CD4-positive, alpha-beta T cell treated with Interleukin-6 at 100 ng/mL for 8 hours (primary cell): Measurements from ENCODE around the gene RETN.

Source experiments
- DNase-seq: peaks from one replicate; pipeline ENCODE4 v3.0.0-alpha.2; 2020; ENCODE audit warnings: mixed read lengths, low spot score

The RETN gene

DNA sequence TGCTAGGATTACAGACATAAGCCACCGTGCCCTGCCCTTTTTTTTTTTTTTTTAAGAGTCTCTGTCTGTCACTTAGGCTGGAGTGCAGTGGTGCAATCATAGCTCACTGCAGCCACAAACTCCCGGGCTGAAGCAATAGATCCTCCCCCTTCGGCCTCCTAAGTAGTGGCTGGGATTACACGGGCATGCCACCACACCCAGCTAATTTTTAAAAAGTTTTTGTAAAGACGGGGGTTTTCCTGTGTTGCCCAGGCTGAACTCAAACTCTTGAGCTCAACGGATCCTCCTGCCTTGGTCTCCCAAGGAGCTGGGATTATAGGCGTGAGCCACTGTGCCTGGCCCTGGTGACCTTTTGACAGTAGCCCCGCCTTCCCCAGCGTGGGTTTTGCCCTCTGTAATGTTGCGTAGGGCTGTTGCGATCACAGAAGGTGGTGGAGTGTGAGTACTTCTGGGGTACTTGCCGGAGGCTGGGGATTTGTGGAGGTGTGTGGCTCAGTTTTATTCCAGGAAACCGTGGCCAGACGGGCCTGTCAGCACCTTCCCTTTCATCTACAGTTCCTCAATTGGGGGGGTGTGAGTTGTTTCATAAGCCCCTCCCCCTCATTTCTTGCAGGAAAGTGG, 11.6 kb upstream of the RETN start:
- no peak for DNase-seq

- peak; percentile 57 for DNase-seq
Observed at GRCh38 chr19:7658219-7658686, 10.6 kb upstream of the RETN start.

DNA sequence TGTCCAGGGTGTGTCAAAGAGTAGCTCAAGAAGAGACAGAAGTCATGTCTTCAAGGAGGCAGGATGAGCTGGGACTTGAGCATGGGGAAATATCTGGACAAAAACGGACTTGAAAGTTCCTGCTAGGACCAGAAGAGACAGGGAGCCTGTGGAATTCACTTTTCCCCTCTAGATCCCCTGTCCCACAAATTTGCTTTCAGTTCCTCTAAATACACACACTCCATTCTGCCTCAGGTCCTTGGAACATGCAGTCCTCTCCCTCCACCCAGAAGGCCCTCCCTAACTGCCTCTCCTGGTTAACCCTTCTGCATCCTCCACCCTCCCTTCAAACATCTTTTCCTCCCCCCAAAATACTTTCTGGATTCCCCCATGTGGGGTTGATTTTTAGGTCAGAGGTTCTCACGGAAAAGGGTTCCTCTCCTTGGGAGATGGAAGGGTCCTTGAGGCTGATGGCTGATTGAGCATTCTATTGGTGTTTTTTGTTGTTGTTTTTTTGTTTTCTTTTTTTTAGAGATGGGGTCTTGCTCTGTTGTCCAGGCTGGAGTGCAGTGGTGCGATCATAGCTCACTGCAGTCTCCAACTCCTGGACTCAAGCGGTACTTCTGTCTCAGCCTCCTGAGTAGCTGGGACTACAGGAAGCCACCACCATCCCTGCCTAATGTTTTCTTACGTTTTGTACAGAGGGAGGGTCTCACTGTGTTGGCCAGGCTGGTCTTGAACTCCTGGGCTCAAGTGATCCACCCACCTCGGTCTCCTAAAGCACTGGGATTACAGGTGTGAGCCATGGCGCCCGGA, 6.9 kb upstream of the RETN start:
- DNase-seq, result no peak

DNA sequence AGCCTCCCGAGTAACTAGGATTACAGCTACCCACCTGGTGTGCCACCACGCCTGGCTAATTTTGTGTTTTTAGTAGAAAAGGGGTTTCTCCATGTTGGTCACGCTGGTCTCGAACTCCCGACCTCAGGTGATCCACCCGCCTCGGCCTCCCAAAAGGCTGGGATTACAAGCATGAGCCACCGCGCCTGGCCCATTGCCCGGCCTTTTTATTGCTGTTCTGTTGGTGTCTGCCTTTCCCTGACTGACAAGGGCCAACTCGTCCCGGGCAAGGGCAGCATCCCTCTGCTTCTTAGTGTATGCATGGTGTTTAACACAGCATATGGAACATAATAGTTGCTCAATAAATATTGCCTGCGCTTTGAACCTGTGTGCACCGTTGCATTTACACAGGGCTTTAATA, 6.2 kb upstream of the RETN start:
- DNase-seq, result no peak

- no peak for DNase-seq
Observed at GRCh38 chr19:7663706-7664105, 5.1 kb upstream of the RETN start.

DNA sequence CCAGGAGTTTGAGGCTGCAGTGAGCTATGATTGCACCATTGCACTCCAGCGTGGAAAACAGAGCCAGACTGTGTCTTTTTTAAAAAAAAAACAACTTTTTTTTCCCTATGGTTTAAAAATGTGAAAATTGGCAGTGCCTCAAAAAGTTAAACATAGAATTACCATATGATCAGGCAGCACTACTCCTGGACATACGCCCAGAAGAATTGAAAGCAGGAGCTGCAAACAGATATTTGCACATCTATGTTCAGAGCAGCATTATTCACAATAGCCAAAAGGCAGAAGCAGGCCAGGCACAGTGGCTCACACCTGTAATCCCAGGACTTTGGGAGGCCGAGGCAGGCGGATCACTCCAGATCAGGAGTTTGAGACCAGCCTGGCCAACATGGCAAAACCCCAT, 3.8 kb upstream of the RETN start:
- no peak for DNase-seq

- DNase-seq, result no peak
Observed at GRCh38 chr19:7669641-7670040, 792 bp downstream of the RETN start.

- DNase-seq, result no peak
Observed at GRCh38 chr19:7670150-7670783, 1.4 kb downstream of the RETN start.

GRCh38 chr19:7670790-7671189, 1.9 kb downstream of the RETN start:
- no peak for DNase-seq

- DNase-seq, result no peak
Observed at GRCh38 chr19:7672522-7672921, 3.7 kb downstream of the RETN start.

DNA sequence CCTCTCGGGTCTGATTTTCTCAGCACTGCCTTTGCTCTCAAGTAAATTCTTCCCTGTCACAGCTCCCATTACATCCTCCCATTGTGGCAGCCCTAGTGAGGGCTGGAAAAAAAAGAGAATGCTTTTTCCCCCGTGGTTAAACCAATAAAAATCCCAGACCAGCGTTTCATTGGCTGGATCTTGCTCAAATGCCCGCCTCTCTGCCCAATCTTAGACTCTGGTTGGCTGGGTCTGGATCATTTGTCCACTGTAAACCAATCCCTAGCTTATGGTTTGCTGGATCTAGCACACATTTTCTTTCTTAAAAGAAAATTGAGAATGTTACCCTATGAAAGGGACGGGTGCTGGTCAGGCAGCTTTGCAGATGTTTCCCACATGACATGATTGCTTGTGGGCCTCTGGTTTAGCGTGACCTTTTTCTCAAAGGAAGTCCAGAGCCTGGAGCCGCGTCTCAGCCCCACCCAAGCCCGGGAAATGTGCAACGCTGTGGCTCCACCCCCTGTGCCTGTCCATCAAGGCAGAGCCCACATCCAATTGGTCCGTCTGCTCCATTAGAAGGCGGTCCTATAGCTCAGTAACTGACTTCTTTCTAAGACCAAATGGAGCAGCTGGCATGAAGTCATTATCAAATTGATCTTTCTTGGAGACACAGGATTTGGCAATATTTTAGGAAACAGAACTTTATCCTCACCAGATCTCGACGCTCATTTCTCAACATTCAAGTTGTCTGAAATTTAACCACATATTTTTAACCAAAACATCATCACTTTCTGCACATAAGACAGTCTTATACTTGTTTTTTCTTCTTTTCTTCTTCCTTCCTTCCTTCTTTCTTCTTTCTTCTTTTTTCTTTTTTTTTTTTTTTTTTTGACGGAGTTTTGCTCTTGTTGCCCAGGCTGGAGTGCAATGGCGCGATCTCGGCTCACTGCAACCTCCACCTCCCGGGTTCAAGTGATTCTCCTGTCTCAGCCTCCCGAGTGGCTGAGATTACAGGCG, 5.5 kb downstream of the RETN start:
- no peak for DNase-seq

- DNase-seq, result no peak
Observed at GRCh38 chr19:7676376-7676775, 7.5 kb downstream of the RETN start.

GRCh38 chr19:7676854-7677253, 8.0 kb downstream of the RETN start, which contains the start of gene MCEMP1:
TSS of gene MCEMP1 (plus strand) at chr19:7677090. CDS start at chr19:7677121, 31 bp downstream.
- DNase-seq, result no peak

GRCh38 chr19:7677669-7678311, 8.9 kb downstream of the RETN start:
- no peak for DNase-seq

- peak; percentile 74 for DNase-seq
Observed at GRCh38 chr19:7678971-7679751, 10.3 kb downstream of the RETN start.

DNA sequence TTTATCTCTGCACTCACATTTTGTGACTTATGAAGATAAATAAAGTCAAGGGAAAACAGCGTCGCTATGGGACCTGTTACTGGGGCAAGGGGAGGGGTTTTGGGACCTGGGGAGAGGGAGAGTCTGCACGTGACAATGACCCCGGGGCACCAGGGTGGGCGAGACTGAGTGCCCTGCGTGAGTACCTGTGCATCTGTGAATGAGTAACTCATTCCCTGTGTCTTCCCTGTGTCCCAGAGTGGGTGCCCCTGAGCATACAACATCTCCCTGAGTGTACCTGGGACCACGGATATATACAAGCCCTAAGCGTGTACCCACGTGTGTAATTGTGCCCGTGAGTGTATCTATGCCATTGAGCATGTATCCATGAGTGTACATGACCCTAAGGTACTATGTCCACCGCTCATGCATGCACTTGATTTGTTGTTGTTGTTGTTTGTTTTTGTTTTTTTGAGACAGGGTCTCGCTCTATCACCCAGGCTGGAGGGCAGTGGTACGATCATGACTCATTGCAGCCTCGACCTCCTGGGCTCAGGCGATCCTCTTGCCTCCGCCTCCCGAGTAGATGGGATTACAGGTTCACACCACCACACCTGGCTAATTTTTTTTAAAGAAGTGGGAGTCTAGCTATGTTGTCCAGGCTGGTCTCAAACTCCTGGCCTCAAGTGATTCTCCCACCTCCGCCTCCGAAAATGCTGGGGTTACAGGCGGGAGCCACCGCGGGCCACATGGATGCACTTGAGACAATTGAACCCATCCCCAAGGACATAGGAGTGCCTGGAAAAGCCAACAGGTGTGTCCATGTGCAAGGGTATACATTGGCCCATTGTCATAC, 11.1 kb downstream of the RETN start:
- no peak for DNase-seq

DNA sequence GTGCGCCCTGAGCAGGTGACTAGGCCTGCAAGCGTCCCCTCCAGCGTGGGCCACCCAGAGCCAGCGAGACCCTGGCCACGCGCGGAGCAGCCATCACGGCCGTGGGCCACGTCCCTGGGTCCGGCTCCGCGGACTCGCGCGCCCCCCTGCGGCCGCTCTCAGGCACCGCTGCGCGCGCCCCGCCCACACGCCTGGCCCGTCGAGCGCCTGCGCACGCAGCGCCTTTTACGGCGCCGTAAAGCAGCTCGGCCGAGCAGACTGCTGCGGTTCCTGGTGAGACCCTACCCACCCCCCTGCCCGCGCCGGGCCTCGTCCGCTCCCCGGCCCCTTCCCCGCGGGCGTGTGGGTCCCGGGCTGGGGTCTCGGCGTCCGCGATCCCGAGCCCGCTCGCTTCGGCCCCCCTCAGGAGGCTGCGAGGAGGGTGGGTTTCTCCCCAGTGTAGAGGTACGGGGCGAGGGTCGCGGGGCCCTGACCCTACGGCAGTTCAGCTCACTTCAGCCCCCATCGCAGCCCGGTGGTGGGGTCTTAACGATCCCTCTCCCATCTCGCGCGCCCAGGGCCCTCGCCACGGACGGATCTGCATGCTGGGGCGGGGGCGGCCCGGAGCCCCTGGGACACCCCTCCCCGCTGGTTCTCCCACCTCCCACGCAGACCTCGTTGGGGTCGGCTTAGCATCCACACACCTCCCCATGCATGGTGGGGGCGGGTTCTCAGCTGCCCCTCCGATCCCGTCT, 11.9 kb downstream of the RETN start, which contains the start of gene TRAPPC5:
Gene TRAPPC5 (plus strand): TSS at position 228 of the 734 bp plus-strand sequence. CDS start 1,421 bp downstream, outside the sequence.
- DNase-seq, result peak; percentile 86

GRCh38 chr19:7681340-7682174, 12.7 kb downstream of the RETN start:
- DNase-seq, result peak; percentile 87
